ENCODE results near the gene SND1.
"Not testable (repeated sequence)": the region's sequence is repeated elsewhere in the genome, so short reads cannot be mapped to it uniquely, and the experiment has no call there.

Gene SND1

GRCh38 chr7:127889677-127890076 is 237.7 kb downstream of the SND1 start:
- DNase-seq (ENCODE audit: low spot score): no peak

GRCh38 chr7:127890726-127891125 is 238.7 kb downstream of the SND1 start:
- DNase-seq (ENCODE audit: low spot score): no peak

- DNase-seq (ENCODE audit: low spot score): no peak
Observed at GRCh38 chr7:127891144-127891543, 239.2 kb downstream of the SND1 start.

- no peak for DNase-seq (ENCODE audit: low spot score)
Observed at GRCh38 chr7:127891854-127892438, 240.0 kb downstream of the SND1 start.

GRCh38 chr7:127892488-127893314 is 240.7 kb downstream of the SND1 start:
- no peak for DNase-seq (ENCODE audit: low spot score)

GRCh38 chr7:127893547-127893946 is 241.6 kb downstream of the SND1 start:
- DNase-seq (ENCODE audit: low spot score): no peak

- no peak for DNase-seq (ENCODE audit: low spot score)
Observed at GRCh38 chr7:127894588-127894987, 242.6 kb downstream of the SND1 start.

- DNase-seq (ENCODE audit: low spot score): no peak
Observed at GRCh38 chr7:127895360-127895759, 243.4 kb downstream of the SND1 start.

GRCh38 chr7:127895814-127896280 is 243.9 kb downstream of the SND1 start:
- no peak for DNase-seq (ENCODE audit: low spot score)

GRCh38 chr7:127896659-127897058 is 244.7 kb downstream of the SND1 start:
- DNase-seq (ENCODE audit: low spot score): no peak

GRCh38 chr7:127897704-127898454 is 245.9 kb downstream of the SND1 start:
- DNase-seq (ENCODE audit: low spot score): no peak

- DNase-seq (ENCODE audit: low spot score): no peak
Observed at GRCh38 chr7:127899411-127899810, 247.4 kb downstream of the SND1 start.

- no peak for DNase-seq (ENCODE audit: low spot score)
Observed at GRCh38 chr7:127900141-127900540, 248.1 kb downstream of the SND1 start.

- DNase-seq (ENCODE audit: low spot score): no peak
Observed at GRCh38 chr7:127900732-127901685, 249.0 kb downstream of the SND1 start.

GRCh38 chr7:127901895-127902703 is 250.1 kb downstream of the SND1 start:
- no peak for DNase-seq (ENCODE audit: low spot score)

GRCh38 chr7:127902753-127903152 is 250.8 kb downstream of the SND1 start:
- not testable (repeated sequence) for DNase-seq (ENCODE audit: low spot score)

- no peak for DNase-seq (ENCODE audit: low spot score)
Observed at GRCh38 chr7:127903892-127904669, 252.1 kb downstream of the SND1 start.

GRCh38 chr7:127904670-127904985 is 252.6 kb downstream of the SND1 start:
- DNase-seq (ENCODE audit: low spot score): no peak

GRCh38 chr7:127905021-127905420 is 253.0 kb downstream of the SND1 start:
- no peak for DNase-seq (ENCODE audit: low spot score)

Data from NAMALWA (cell line).